ENCODE results near the gene ZNF93.
"Not testable (repeated sequence)": the region's sequence is repeated elsewhere in the genome, so short reads cannot be mapped to it uniquely, and the experiment has no call there.

ZNF93 gene

GRCh38 chr19:19944583-19944880, 43.8 kb downstream of the ZNF93 start:
- Histone ChIP-seq H3K27ac (ENCODE audit: low read depth, low read length) (no peak overlapping the region), H3K36me3 (ENCODE audit: insufficient read depth, low read length) (no peaks in the 10 kb centered on the region), H3K9me3 (ENCODE audit: low read length) (no peaks in the 10 kb centered on the region), H3K9ac (ENCODE audit: low read length) (no peak overlapping the region), H3K4me3 (ENCODE audit: low read depth in 1 of 2, low read length in 2 of 2) (no peak overlapping the region), H3K27me3 (ENCODE audit: control insufficient read depth in 1 of 2, insufficient read depth in 2 of 2, low read length in 2 of 2) (peaks cover 0 to 16% of the 10 kb centered on the region in 2 donors), H3K4me1 (ENCODE audit: insufficient read depth, low read length) (no peaks in the 10 kb centered on the region)

DNA sequence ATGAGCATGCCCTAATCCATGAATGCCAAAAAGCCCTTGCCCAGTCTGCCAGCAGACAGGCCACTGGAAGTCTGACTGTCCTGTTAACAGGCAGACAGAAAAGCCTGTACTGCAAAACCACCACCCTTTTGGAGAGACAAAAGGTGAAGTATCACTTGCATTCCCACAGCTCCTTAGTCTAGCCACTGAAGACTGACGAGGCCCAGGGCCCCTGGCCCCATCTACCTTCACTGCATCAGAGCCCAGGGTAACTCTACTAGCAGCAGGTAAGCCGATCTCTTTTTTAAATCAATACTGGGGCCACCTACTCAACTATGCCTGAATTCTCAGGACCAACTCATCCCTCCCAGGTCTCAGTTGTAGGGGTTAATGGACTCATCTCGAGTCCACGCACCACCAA, 45.5 kb downstream of the ZNF93 start:
- Histone ChIP-seq H3K36me3 (ENCODE audit: insufficient read depth, low read length) (no peaks in the 10 kb centered on the region), H3K4me3 (ENCODE audit: low read depth in 1 of 2, low read length in 2 of 2) (no peak overlapping the region), H3K27ac (ENCODE audit: low read depth, low read length) (no peak overlapping the region)

DNA sequence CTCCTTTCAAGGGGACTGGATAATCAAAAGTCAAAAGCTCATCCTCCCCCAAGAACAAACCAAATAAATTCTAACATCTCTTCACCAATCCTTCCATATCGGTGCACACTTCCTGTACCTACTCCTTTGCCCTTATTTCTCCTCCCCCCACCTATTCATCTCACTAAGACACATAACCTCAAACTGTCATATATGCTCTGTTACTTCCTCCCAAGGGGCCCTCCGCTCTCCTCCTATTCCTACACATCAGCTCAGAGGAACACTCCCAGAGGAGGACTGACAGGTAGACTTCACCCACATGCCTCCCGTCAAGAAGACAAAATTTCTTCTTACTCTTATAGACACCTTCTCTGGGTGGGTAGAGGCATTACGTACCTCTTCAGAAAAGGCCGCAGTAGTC, 48.1 kb downstream of the ZNF93 start:
- Histone ChIP-seq H3K9me3 (ENCODE audit: low read length) (no peaks in the 10 kb centered on the region), H3K36me3 (ENCODE audit: insufficient read depth, low read length) (no peaks in the 10 kb centered on the region), H3K9ac (ENCODE audit: low read length) (no peak overlapping the region), H3K4me1 (ENCODE audit: insufficient read depth, low read length) (no peaks in the 10 kb centered on the region), H3K4me3 (ENCODE audit: low read depth in 1 of 2, low read length in 2 of 2) (no peak overlapping the region), H3K27ac (ENCODE audit: low read depth, low read length) (no peak overlapping the region), H3K27me3 (ENCODE audit: control insufficient read depth in 1 of 2, insufficient read depth in 2 of 2, low read length in 2 of 2) (peaks cover 0 to 16% of the 10 kb centered on the region in 2 donors)

More for the DNA sequence above, 45.5 kb downstream of the ZNF93 start:
- Histone ChIP-seq H3K9ac (ENCODE audit: low read length) (no peak overlapping the region), H3K27me3 (ENCODE audit: control insufficient read depth in 1 of 2, insufficient read depth in 2 of 2, low read length in 2 of 2) (peaks cover 0 to 16% of the 10 kb centered on the region in 2 donors), H3K4me1 (ENCODE audit: insufficient read depth, low read length) (no peaks in the 10 kb centered on the region), H3K9me3 (ENCODE audit: low read length) (no peaks in the 10 kb centered on the region)

DNA sequence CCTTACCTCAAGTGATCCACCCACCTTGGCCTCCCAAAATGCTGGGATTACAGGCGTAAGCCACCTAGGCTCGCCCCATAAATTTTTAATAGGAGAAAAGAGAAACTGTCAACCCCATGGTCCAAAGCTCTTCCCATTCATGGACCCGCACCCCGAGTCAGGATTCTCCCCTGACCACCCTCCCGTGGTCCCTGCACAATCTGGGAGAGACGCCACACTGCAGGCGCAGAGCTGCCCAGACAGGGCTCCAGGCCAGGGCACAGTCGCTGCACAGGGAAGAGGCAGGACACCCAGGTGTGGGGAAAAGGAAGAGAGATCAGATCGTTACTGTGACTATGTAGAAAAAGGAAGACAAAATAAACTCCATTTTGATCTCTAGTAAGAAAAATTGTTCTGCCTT, 54.5 kb downstream of the ZNF93 start:
- Histone ChIP-seq H3K9ac (ENCODE audit: low read length) (no peak overlapping the region), H3K4me1 (ENCODE audit: insufficient read depth, low read length) (no peaks in the 10 kb centered on the region), H3K4me3 (ENCODE audit: low read depth in 1 of 2, low read length in 2 of 2) (no peak overlapping the region), H3K36me3 (ENCODE audit: insufficient read depth, low read length) (no peaks in the 10 kb centered on the region), H3K27ac (ENCODE audit: low read depth, low read length) (no peak overlapping the region), H3K9me3 (ENCODE audit: low read length) (no peaks in the 10 kb centered on the region), H3K27me3 (ENCODE audit: control insufficient read depth in 1 of 2, insufficient read depth in 2 of 2, low read length in 2 of 2) (no peaks in the 10 kb centered on the region)

DNA sequence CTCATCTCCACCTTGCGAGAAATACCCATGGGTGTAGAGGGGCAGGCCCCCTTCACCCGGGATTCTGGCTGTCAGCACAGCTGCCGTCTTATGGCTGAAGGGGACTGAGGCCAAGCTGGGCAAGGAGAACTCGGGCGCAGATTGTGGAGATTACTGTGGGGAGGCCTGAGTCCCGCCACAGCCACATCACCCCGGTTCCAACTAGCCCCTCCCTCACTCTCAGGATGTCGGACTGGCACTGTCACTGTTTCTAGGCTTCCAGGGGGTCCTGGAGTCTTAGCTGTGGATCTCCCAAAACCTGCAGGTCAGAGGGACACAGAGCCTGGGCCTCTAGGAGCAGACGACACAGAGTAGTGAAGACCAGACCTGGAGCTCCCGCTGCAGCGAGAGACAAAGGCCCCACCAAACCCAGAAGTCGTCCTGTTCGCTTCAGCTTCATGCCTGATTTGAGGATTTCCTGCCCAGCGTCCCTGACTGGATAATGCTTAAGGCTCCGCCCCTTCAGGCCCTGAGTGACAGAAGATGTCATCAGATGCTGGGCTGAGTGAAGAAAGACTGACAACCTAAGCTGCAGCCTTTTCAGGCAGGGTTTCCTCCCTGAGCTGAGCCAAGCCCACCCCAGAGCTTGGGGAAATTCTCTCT, 55.8 kb downstream of the ZNF93 start:
- H3K27me3 ChIP-seq (ENCODE audit: control insufficient read depth in 1 of 2, insufficient read depth in 2 of 2, low read length in 2 of 2), result no peaks in the 10 kb centered on the region
- H3K9me3 ChIP-seq (ENCODE audit: low read length), result no peaks in the 10 kb centered on the region
- no peaks in the 10 kb centered on the region for H3K36me3 ChIP-seq (ENCODE audit: insufficient read depth, low read length)
- no peak overlapping the region for H3K27ac ChIP-seq (ENCODE audit: low read depth, low read length)
- no peaks in the 10 kb centered on the region for H3K4me1 ChIP-seq (ENCODE audit: insufficient read depth, low read length)
- H3K4me3 ChIP-seq (ENCODE audit: low read depth in 1 of 2, low read length in 2 of 2), result no peak overlapping the region
- no peak overlapping the region for H3K9ac ChIP-seq (ENCODE audit: low read length)

DNA sequence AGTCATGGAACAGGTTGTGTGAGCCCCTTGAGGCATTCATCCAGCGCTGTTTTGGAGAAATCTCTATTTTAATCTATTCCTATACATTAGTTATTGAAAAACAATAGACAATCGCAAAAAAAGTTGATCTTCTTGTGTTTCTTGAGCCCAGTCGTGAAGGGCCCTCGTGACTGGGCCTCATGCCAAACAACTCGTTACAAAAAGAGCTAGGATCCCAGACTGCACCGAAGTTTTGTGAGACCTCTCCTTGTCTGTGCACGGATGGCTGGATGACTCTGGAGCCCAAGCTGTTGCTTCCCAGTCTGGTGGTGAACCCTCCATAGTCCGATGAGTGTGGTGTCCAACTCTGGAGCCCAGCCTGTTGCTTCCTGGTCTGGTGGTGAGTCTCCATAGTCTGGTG, 57.0 kb downstream of the ZNF93 start:
- not testable (repeated sequence) for H3K36me3 ChIP-seq (ENCODE audit: insufficient read depth, low read length); H3K27me3 ChIP-seq (ENCODE audit: control insufficient read depth in 1 of 2, insufficient read depth in 2 of 2, low read length in 2 of 2); H3K9ac ChIP-seq (ENCODE audit: low read length); H3K27ac ChIP-seq (ENCODE audit: low read depth, low read length); H3K4me3 ChIP-seq (ENCODE audit: low read depth in 1 of 2, low read length in 2 of 2); H3K9me3 ChIP-seq (ENCODE audit: low read length); H3K4me1 ChIP-seq (ENCODE audit: insufficient read depth, low read length)

DNA sequence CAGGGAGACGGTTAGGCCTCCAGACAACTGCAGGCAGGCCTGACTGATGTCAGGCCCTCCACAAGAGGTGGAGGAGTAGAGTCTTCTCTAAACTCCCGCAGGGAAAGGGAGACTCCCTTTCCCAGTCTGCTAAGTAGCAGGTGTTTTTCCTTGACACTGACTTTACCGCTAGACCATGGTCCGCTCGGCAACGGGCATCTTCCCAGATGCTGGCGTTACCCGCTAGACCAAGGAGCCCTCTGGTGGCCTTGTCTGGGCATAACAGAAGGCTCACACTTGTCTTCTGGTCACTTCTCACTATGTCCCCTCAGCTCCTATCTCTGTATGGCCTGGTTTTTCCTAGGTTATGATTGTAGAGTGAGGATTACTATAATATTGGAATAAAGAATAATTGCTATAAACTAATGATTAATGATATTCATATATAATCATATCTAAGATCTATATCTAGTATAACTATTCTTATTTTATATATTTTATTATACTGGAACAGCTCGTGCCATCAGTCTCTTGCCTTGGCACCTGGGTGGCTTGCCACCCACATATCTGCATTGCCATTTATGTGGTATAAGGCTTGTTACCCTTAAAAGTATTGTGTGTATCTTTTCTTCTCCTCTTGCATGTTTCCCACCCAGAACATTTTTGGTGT, 58.5 kb downstream of the ZNF93 start:
- not testable (repeated sequence) for H3K27me3 ChIP-seq (ENCODE audit: control insufficient read depth in 1 of 2, insufficient read depth in 2 of 2, low read length in 2 of 2); H3K9me3 ChIP-seq (ENCODE audit: low read length); H3K4me3 ChIP-seq (ENCODE audit: low read depth in 1 of 2, low read length in 2 of 2); H3K27ac ChIP-seq (ENCODE audit: low read depth, low read length); H3K9ac ChIP-seq (ENCODE audit: low read length); H3K4me1 ChIP-seq (ENCODE audit: insufficient read depth, low read length); H3K36me3 ChIP-seq (ENCODE audit: insufficient read depth, low read length)

DNA sequence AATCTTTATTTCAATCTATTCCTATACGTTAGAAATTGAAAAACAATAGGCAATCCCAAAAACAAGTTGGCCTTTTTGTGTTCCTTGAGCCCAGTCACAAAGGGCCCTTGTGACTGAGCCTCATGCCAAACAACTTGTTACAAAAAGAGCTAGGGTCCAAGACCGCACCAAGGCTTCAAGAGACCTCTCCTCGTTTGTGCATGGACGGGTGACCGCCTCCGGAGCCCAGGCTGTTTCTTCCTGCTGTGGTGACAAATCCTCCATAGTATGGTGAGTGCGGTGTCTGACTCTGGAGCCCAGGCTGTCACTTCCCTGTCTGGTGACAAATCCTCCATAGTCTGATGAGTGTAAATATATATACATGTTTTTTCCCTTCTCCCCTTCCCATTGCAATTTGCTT, 63.7 kb downstream of the ZNF93 start:
- H3K27me3 ChIP-seq (ENCODE audit: control insufficient read depth in 1 of 2, insufficient read depth in 2 of 2, low read length in 2 of 2), result no peaks in the 10 kb centered on the region

GRCh38 chr19:19966126-19966525, 65.4 kb downstream of the ZNF93 start:
- not testable (repeated sequence) for H3K9me3 ChIP-seq (ENCODE audit: low read length); H3K36me3 ChIP-seq (ENCODE audit: insufficient read depth, low read length); H3K4me1 ChIP-seq (ENCODE audit: insufficient read depth, low read length); H3K4me3 ChIP-seq (ENCODE audit: low read depth in 1 of 2, low read length in 2 of 2); H3K27me3 ChIP-seq (ENCODE audit: control insufficient read depth in 1 of 2, insufficient read depth in 2 of 2, low read length in 2 of 2); H3K9ac ChIP-seq (ENCODE audit: low read length); H3K27ac ChIP-seq (ENCODE audit: low read depth, low read length)

More for the DNA sequence above, 63.7 kb downstream of the ZNF93 start:
- Histone ChIP-seq H3K9ac (ENCODE audit: low read length) (no peak overlapping the region), H3K4me3 (ENCODE audit: low read depth in 1 of 2, low read length in 2 of 2) (no peak overlapping the region), H3K4me1 (ENCODE audit: insufficient read depth, low read length) (no peaks in the 10 kb centered on the region), H3K9me3 (ENCODE audit: low read length) (peaks cover 7% of the 10 kb centered on the region), H3K27ac (ENCODE audit: low read depth, low read length) (no peak overlapping the region), H3K36me3 (ENCODE audit: insufficient read depth, low read length) (no peaks in the 10 kb centered on the region)

- Histone ChIP-seq H3K4me1 (ENCODE audit: insufficient read depth, low read length) (no peaks in the 10 kb centered on the region), H3K9me3 (ENCODE audit: low read length) (peaks cover 7% of the 10 kb centered on the region), H3K27me3 (ENCODE audit: control insufficient read depth in 1 of 2, insufficient read depth in 2 of 2, low read length in 2 of 2) (no peaks in the 10 kb centered on the region), H3K36me3 (ENCODE audit: insufficient read depth, low read length) (no peaks in the 10 kb centered on the region), H3K4me3 (ENCODE audit: low read depth in 1 of 2, low read length in 2 of 2) (no peak overlapping the region), H3K9ac (ENCODE audit: low read length) (no peak overlapping the region), H3K27ac (ENCODE audit: low read depth, low read length) (no peak overlapping the region)
These were observed 66.1 kb downstream of the ZNF93 start for GRCh38 chr19:19966862-19967261.

Measured in muscle layer of colon (tissue), 2 donors.